ENCODE data around the gene ACAT2.
"Not testable (repeated sequence)": the region's sequence is repeated elsewhere in the genome, so short reads cannot be mapped to it uniquely, and the experiment has no call there.

Gene ACAT2

DNA sequence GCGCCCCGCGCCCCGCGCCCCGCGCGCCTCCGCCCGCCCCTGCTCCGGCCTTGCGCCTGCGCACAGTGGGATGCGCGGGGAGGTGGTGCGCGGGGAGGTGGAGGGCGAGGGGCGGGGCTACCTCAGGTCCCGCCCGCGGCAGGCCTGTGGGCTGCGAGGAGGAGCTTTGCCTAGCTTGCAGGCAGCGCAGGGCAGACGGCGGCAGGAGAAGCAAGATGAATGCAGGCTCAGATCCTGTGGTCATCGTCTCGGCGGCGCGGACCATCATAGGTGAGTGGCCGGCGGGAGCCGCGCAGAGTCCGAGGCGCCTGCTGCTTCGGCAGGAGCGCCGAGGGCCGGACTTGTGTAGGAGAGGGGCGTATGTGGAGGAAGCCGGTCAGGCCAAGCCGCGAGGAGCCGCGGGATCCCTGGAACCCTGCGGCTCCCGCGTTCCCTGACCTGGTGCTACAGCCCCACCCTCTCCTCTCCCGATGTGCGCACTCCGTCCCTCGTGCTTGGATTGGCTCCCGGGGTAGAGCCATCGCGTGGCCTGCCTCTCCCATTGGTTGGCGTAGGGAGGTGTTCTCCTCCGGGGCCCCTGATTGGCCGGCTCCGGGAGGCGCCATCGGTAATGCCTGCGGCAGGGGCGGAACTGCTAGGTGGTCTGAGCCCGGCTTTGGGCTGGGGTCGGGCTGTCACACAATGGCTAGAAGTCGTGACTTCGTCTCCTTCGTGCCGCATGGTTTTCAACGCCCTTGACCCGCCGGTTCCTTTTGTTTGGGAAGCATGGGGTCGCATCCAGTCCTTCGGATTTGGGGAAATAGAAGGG lies at the start of gene ACAT2:
TSS of gene ACAT2 (plus strand) at position 173 of the 808 bp plus-strand sequence. CDS start at position 216, 43 bp downstream.
- DNase-seq (ENCODE audit: low spot score), result peak; percentile 99

GRCh38 chr6:159712389-159712788 lies 49.5 kb upstream of the ACAT2 start:
- DNase-seq (ENCODE audit: low spot score), result not testable (repeated sequence)

- DNase-seq (ENCODE audit: low spot score), result no peak
Measured at GRCh38 chr6:159713984-159714383, 47.9 kb upstream of the ACAT2 start.

GRCh38 chr6:159714404-159714803 lies 47.4 kb upstream of the ACAT2 start:
- DNase-seq (ENCODE audit: low spot score), result no peak

DNA sequence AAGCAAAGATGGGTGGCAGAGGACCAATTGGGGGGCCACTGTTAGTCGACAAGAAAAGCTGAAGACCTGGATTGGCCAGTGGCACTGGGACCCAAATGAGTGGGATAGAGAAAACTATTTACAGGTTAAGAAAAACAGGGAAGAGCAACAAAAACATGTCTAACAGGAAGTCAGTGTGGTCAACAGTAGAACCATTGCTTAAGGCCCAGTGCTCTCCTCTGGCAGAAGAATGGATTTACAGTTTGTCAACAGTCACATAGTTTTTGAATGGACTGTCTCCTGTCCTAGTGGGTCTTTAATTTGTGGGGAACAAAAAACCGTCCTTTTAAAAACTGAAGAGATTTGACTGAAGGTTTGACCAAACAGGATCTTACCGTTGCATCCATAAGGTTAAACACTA lies 46.7 kb upstream of the ACAT2 start:
- no peak for DNase-seq (ENCODE audit: low spot score)

DNA sequence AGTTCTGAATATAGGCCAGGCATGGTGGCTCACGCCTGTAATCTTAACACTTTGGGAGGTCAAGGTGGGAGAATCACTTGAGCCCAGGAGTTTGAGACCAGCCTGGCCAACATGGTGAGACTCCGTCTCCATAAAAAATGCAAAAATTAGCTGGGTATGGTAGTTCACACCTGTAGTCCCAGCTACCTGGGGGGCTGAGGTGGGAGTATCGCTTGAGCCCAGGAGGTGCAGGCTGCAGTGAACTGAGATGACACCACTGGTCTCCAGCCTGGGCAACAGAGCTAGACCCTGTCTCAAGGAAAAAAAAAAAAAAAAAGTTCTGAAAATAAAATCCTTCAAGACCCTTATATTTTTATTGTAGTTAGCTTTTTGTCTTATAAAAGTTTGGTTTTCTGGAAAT lies 46.2 kb upstream of the ACAT2 start:
- DNase-seq (ENCODE audit: low spot score), result no peak

DNA sequence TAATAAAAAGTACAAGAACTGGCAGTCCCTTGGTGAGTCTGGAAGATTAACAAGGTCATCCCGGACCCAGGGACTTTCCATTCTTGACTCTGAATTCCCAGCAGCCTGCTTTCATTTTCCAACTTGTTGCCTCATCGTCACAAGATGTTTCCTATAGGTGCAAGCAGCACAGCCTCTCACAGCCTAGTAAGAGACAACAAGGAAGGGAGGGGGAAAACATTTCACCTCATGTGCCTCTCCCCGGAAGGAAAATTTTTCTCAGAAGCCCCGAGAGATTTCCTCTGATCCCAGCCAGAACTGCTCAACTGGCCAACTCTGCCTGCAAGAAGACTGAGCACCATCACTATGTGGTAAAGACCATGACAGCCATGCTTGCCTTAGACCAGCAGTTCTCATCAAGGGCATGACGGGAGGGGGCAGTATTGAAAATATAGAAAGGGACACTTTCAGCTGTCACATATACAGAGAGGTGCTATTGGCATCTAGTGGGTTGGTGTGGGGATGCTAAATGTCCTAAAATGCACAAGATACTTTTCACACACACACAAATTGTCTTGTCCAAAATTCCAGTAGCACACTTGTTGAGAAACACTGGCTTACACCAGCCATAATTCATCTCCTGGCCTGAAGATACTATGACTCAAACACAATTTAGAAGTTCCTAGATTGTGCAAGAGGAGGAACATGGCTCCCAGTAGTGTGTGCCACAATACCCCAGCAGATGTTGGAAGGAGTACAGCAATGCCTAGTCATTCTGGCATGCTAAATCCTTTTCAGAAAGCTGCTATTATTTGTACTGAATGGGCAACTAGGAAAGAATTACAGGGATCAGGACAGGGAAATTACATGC lies 45.4 kb upstream of the ACAT2 start:
- DNase-seq (ENCODE audit: low spot score), result peak; percentile 60

GRCh38 chr6:159718634-159719033 lies 43.2 kb upstream of the ACAT2 start:
- no peak for DNase-seq (ENCODE audit: low spot score)

DNA sequence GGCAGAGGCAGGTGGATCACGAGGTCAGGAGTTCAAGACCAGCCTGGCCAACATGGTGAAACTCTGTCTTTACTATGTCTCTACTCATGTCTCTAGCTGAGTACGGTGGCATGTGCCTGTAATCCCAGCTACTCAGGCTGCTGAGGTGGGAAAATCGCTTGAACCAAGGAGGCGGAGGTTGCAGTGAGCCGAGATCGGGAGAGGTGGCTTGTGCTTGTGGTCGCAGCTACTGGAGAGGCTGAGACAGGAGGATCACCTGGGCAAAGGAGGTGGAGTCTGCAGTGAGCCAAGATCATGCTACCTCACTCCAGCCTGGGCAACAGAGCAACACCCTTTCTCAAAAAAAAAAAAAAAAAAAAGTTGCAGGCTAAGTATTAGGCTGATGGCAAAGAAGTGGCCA lies 42.6 kb upstream of the ACAT2 start:
- DNase-seq (ENCODE audit: low spot score), result no peak

GRCh38 chr6:159720708-159721107 lies 41.1 kb upstream of the ACAT2 start:
- DNase-seq (ENCODE audit: low spot score), result no peak

GRCh38 chr6:159721981-159722380 lies 39.9 kb upstream of the ACAT2 start:
- not testable (repeated sequence) for DNase-seq (ENCODE audit: low spot score)

DNA sequence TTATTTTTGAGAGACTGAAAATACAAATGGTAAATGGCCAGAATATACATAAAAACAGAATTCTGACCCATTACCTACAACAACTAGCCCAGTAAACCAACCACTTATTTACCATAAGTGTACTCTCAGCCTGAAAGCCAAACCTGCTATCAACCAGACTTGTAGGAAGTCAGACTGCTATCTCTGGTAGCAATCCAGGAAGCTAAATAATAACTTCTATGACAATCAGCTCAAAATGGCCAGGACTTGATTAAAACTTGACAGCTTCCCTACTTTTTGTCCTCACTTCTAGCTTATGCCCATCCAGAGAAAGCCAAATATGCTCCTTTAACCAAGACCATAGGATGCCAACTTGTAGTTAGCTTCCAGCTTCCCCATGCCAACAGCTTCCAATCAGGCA lies 39.2 kb upstream of the ACAT2 start:
- no peak for DNase-seq (ENCODE audit: low spot score)

DNA sequence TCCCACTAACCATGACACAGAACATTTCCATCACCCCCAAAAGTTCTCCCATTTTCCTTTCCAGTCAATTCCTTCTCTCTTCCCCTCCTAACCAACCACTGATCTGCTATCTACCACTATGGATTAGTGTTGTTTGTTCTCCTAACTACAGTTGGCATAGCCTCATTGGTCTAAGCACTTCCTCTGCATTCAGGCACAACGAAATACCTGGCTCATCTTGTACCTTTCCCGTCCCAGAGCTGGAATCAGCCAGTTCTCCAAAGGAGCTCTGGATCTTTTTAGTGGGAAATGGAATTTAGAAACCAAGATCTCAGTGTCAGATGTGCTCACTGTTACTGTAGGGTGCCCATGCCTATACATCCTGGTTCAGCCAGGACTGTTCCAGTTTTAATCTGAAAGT lies 38.6 kb upstream of the ACAT2 start:
- no peak for DNase-seq (ENCODE audit: low spot score)

DNA sequence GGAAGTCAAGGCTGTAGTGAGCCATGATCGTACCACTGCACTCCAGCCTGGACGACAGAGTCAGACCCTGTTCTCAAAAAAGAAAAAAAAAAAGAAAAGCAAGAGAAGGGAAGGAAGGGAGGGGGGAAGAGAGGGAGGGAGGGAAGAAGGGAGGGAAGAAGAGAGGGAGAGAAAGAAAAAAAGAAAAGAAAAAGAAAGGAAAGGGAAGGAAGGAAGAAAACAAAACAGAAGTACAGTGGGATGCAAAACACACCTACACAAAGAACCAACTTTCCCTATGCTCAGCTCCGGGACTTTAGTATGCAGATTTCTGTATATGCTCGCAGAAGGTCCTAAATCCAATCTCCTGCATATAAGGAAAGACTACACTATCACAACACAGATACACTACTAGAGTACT lies 37.1 kb upstream of the ACAT2 start:
- no peak for DNase-seq (ENCODE audit: low spot score)

DNA sequence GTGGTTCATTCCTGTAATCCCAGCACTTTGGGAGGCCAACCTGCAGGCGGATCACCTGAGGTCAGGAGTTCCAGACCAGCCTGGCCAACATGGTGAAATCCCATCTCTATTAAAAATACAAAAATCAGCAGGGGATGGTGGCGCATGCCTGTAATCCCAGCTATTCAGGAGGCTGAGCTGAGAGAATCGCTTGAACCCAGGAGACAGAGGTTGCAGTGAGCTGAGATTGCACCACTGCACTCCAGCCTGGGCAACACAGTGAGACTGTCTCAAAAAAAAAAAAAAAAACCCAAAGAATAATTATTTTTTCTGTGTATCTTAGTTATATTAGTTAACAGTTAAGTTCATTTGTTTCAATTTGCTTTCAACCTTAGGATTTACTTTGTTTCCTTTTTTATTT lies 36.6 kb upstream of the ACAT2 start:
- not testable (repeated sequence) for DNase-seq (ENCODE audit: low spot score)

DNA sequence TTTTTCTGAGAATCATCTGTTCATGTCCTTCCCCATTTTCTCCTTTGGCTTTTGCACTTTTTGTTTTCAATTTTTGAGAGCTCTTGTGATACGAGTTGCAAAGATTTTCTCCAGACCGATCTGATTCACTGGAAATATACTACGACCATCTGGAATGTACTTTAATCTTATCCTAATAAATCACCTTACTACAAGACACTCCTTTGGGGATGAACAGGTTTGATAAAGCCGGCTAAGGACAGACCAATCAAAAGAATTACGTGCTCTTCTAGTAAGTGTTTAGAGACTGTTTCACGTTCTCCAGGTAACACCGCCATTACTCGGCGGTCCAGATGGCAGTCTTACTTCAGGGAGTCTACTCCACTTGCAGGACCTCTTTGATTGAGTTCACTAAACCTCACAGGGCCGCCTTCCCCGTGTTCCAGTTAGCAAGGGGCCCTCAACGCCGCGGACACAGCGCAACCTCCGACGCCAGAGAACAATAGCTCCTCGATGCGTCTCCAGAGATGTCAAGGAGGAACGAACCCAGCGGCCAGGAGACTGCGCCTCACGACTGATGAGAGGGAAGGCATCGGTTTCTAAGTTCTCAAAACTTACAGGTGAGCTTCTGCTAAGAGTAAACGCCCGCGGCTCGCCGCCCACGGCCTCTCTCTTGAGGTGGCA lies 35.5 kb upstream of the ACAT2 start:
- peak; percentile 40 for DNase-seq (ENCODE audit: low spot score)

- DNase-seq (ENCODE audit: low spot score), result peak; percentile 88
Measured at GRCh38 chr6:159726918-159727716, 34.7 kb upstream of the ACAT2 start, which contains the start of gene WTAP. TSS of gene WTAP (plus strand) at chr6:159727506. CDS start at chr6:159736266, 8,760 bp downstream.

DNA sequence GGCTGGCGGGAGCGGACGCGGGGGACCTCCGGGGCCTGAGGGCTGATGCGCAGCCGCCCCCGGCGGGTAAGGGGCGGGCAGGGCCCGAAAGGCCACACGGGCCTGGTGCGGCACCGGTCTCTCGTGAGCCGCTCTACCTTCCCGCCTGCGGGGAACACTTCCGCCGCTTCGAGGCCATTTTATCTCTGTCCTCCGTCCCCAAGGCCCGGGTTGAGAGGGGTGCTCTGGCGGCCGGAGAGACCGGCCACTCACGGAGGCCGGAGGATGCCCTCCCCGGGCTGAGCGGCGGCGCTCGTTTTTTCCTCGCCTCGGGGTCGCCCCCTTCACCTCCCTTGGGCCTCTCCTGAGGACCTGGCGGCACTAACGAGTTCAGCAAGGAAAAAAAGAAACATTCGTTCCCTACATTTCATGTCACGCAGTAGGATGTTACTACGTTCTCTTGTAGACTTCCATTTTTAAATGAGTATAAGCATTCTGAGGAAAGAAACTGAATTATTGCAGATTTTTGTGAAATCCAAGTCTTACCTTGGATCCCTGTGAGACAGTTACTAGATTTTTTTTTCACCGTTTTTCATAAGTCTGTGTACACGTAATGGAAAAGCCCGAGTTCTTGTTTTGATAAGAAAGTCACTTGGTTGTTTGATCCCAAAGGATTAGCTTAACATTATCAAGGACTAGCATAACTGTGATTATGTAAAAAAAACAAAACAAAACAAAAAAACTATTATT lies 34.0 kb upstream of the ACAT2 start:
- peak; percentile 62 for DNase-seq (ENCODE audit: low spot score)

DNA sequence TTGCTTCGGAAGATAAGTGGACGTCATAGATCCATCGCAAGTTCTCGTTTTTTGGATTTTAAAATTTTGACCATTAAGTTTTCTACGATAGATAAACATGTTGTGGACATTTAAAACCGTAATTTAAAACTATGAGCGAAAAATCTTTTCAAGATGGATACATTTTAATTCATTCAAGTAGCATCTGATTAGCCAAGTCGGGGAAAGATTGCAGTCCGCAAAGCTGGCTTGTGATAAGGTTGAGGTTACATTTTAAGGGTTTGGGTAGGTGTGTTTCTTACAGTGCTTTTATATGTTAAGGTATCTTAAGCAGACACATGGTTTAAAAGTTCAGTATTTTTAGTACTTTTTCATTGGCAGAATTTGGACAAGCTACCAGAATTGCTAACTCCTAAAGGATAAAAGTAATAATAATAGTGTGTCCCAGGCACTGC lies 33.3 kb upstream of the ACAT2 start:
- DNase-seq (ENCODE audit: low spot score), result no peak

DNA sequence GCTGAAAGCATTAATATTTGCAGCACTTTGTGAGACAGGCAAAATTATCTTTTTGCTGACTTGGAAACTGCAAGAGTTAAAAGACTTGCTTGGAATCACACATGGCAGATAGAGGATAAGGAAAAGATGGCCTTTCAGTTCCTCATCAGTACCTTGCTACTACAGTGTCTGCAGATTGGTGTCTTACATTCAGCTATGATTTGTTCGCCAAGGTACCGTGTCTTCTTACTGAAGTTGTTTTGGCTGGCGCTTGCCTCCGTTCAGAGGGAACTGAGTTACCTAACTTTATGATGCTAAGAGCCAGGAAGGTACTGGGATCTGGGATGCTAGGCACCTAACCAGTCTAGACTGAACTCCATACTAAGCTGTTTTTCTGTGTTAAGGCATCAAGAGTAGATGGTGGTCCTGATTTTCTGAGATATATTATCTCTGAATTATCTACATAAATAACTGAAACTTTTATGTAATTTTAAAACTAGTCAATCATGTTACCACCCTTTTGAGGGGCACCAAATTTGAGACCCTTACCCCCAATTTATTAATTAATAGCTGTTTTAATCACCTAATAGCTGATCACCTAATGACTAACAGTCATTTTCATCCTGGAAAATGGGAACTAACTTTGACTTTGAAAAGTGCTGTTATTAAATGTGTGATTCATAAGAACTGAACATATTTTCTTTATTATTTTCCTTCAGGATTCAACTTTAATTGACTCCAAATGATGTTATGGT lies 32.1 kb upstream of the ACAT2 start:
- DNase-seq (ENCODE audit: low spot score), result peak; percentile 8
